Body of pancreas (tissue), 4 donors: ENCODE data around the gene TFCP2L1. TPM values are rescaled to one million over a fixed set of nuclear protein-coding genes. Genes with fewer than 3 reads are reported as not detected.

Experiments
- ATAC-seq: fragments of 150-250 bp; one replicate; pipeline ENCODE4 v1.9.1; 2016
- DNase-seq, 4 donors: peaks; one replicate each; pipeline ENCODE4 v3.0.0-alpha.2; 2019
- H3K27ac ChIP-seq, 4 donors: fragments of 200-600 bp; sonication (generic); 1 replicate in 3 of 4; 2 replicates in 1 of 4; pipeline versions ENCODE4 v1.5.1 to v1.6.1; 2016 to 2019; ENCODE audit warnings: mild to moderate bottlenecking in 1 of 4, mixed read lengths in 1 of 4, moderate library complexity in 1 of 4
- H3K27me3 ChIP-seq, 2 donors: fragments of 200-600 bp; sonication (generic); one replicate each; pipeline ENCODE4 v1.6.0; 2016; ENCODE audit warnings: mild to moderate bottlenecking in 1 of 2
- H3K36me3 ChIP-seq, 2 donors: fragments of 200-600 bp; sonication (generic); replicated peaks in 1 of 2; 2 replicates each; pipeline ENCODE4 v1.5.1; 2016; ENCODE audit warnings: low read depth in 2 of 2; ENCODE audit not compliant: insufficient read depth in 1 of 2
- H3K4me1 ChIP-seq: fragments of 200-600 bp; sonication (generic); one replicate; pipeline ENCODE4 v1.6.0; 2016
- H3K4me3 ChIP-seq, 2 donors: fragments of 200-600 bp; sonication (generic); 1 replicate in 1 of 2; 2 replicates in 1 of 2; pipeline ENCODE4 v1.5.1; 2016 to 2019
- H3K9me3 ChIP-seq, 3 donors: fragments of 200-600 bp; sonication (generic); 1 replicate in 2 of 3; 2 replicates in 1 of 3; pipeline ENCODE4 v1.5.1; 2016
- CTCF ChIP-seq, 7 experiments: fragments of 450-650 bp in 4 of 7; fragments of 200-600 bp in 3 of 7; sonication (generic) in 3 of 7; IDR thresholded peaks; one replicate each; pipeline ENCODE4 v1.5.1; 2016 to 2019; ENCODE audit warnings: antibody characterized with exemption in 7 of 7
- POLR2A ChIP-seq, 3 donors: fragments of 450-650 bp; IDR thresholded peaks; one replicate each; pipeline ENCODE4 v1.6.1; 2016; ENCODE audit warnings: antibody characterized with exemption in 3 of 3, mild to moderate bottlenecking in 2 of 3
- WGBS, 2 donors: methylation state at CpG; one replicate each; pipeline ENCODE4 v1.1.5; 2017; 5-methylcytosine and 5-hydroxymethylcytosine counted together
- intact Hi-C: fragments of 100-400 bp; cut with DNase I; formaldehyde crosslinking; loops from one replicate; pipeline ENCODE4 v1.15.1; 2023
- total RNA-seq, 2 donors: library from RNA; depleted of rRNA; stranded (reverse); fragments of >200 nt; gene quantifications; one replicate each; pipeline ENCODE4 v1.1.0, GENCODE V29; 2016

The TFCP2L1 gene
- total RNA-seq, 2 donors from 2014 or later = 4.6 to 8.3 TPM

DNA sequence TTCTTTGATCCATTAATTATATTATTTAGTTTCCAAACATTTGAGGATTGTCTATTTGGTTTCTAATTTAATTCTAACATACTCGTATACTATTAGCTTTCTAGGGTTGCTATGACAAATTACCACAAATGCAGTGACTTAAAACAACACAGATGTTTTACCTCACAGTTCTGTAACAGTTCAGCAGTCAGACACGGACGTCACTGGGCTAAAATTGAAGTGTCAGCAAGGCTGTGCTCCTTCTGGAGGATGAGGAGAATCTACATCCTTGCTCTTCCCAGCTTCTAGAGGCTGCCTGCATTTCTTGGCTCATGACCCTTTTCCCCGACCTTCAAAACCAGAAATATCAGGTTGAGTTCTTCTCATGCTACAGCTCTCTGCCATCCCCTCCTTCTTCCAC lies 117.6 kb downstream of the TFCP2L1 start:
- H3K27ac ChIP-seq = no peak overlapping the region
- 55 to 62% methylated on average over 4 of the region's 4 CpGs for WGBS, 2 donors
- DNase-seq (no peak), ATAC-seq (no peak)
- TF ChIP-seq POLR2A (IDR thresholded peaks at IDR 0.05) (no peak), CTCF (IDR thresholded peaks at IDR 0.05) (no peak)
- intact Hi-C loops = no loop called here
- H3K9me3 ChIP-seq = no peaks in the 10 kb centered on the region
- H3K4me1 ChIP-seq = no peaks in the 10 kb centered on the region
- no peak overlapping the region for H3K4me3 ChIP-seq
- no peaks in the 10 kb centered on the region for H3K36me3 ChIP-seq
- H3K27me3 ChIP-seq = no peaks in the 10 kb centered on the region

Other genes with a start within 250 kb of the TFCP2L1 start
- not detected for gene RNU4ATAC, start 245.7 kb upstream of the TFCP2L1 start, total RNA-seq